DOHH2 (cell line): Measurements from ENCODE around the gene GATC.

Source experiments
- H3F3A ChIP-seq: fragments of 200-600 bp; sonication (generic), shearing (Covaris generic); 2 replicates; pipeline ENCODE4 v1.6.0; 2016; ENCODE audit warnings: antibody characterized with exemption, mild to moderate bottlenecking; ENCODE audit not compliant: control insufficient read depth, insufficient read depth
- H3K27ac ChIP-seq: fragments of 200-600 bp; sonication (generic); 2 replicates; pipeline ENCODE4 v1.5.1; 2014; ENCODE audit warnings: low read depth, mild to moderate bottlenecking, low read length, moderate library complexity
- H3K27me3 ChIP-seq: fragments of 200-600 bp; sonication (generic); 2 replicates; pipeline ENCODE4 v1.6.1; 2014; ENCODE audit warnings: mild to moderate bottlenecking, low read length, mixed read lengths; ENCODE audit not compliant: control insufficient read depth
- H3K36me3 ChIP-seq: fragments of 200-600 bp; sonication (generic); 2 replicates; pipeline ENCODE4 v1.6.1; 2014; ENCODE audit warnings: mild to moderate bottlenecking, low read length, moderate library complexity, mixed read lengths; ENCODE audit not compliant: control insufficient read depth
- H3K4me1 ChIP-seq: fragments of 200-600 bp; sonication (generic); 2 replicates; pipeline ENCODE4 v1.6.1; 2014; ENCODE audit warnings: mild to moderate bottlenecking, low read length, mixed read lengths; ENCODE audit not compliant: control insufficient read depth
- H3K4me2 ChIP-seq: fragments of 200-600 bp; sonication (generic); 2 replicates; pipeline ENCODE4 v1.6.0; 2014; ENCODE audit warnings: mild to moderate bottlenecking, low read length, moderate library complexity
- H3K4me3 ChIP-seq: fragments of 200-600 bp; sonication (generic); 2 replicates; pipeline ENCODE4 v1.5.1; 2014; ENCODE audit warnings: mild to moderate bottlenecking, low read length, mixed read lengths
- H3K79me2 ChIP-seq: fragments of 200-600 bp; sonication (generic); 2 replicates; pipeline ENCODE4 v1.6.1; 2014; ENCODE audit warnings: mild to moderate bottlenecking, low read length, mixed read lengths; ENCODE audit not compliant: control insufficient read depth
- H3K9me2 ChIP-seq: fragments of 200-600 bp; sonication (generic); replicated peaks from 2 replicates; pipeline ENCODE4 v1.6.1; 2014; ENCODE audit warnings: mild to moderate bottlenecking, low read length, mixed read lengths; ENCODE audit not compliant: control insufficient read depth
- H3K9me3 ChIP-seq: fragments of 200-600 bp; sonication (generic); 2 replicates; pipeline ENCODE4 v1.6.1; 2014; ENCODE audit warnings: antibody characterized with exemption, low read length, mixed read lengths; ENCODE audit not compliant: control insufficient read depth, insufficient read depth
- H4K20me1 ChIP-seq: fragments of 200-600 bp; sonication (generic); 2 replicates; pipeline ENCODE4 v1.6.0; 2014; ENCODE audit warnings: low read depth, mild to moderate bottlenecking, antibody characterized with exemption, low read length, moderate library complexity; ENCODE audit not compliant: control insufficient read depth, insufficient read depth
- CTCF ChIP-seq: fragments of 200-600 bp; sonication (generic); IDR thresholded peaks from one replicate; pipeline ENCODE4 v1.5.1; 2014; ENCODE audit warnings: antibody characterized with exemption, mild to moderate bottlenecking, low read depth, low read length; ENCODE audit not compliant: poor library complexity, severe bottlenecking
- EZH2phosphoT487 ChIP-seq: fragments of 200-600 bp; sonication (generic); IDR thresholded peaks from 2 replicates; pipeline ENCODE4 v1.6.1; 2017; ENCODE audit warnings: borderline replicate concordance, mild to moderate bottlenecking, antibody characterized with exemption, low read length, moderate library complexity, mixed read lengths

The GATC gene

GRCh38 chr12:120462099-120462640 is 15.9 kb downstream of the GATC start:
- Histone ChIP-seq H3K4me1 (peaks cover 12% of the 10 kb centered on the region), H3K79me2 (peaks cover 57% of the 10 kb centered on the region), H3K9me2 (no peaks in the 10 kb centered on the region), H3K9me3 (no peaks in the 10 kb centered on the region), H3K4me3 (no peak overlapping the region), H3K4me2 (no peak overlapping the region), H3K36me3 (peaks cover 96% of the 10 kb centered on the region), H3K27me3 (no peaks in the 10 kb centered on the region), H3K27ac (no peak overlapping the region), H4K20me1 (peaks cover 26% of the 10 kb centered on the region), H3F3A (peaks cover 43% of the 10 kb centered on the region)
- TF ChIP-seq EZH2phosphoT487 (no peak), CTCF (no peak)

GRCh38 chr12:120463712-120464111 is 17.5 kb downstream of the GATC start:
- no peaks in the 10 kb centered on the region for H3K27me3 ChIP-seq
- TF ChIP-seq CTCF = no peak
- TF ChIP-seq EZH2phosphoT487 = no peak
- peaks cover 23% of the 10 kb centered on the region for H3K4me1 ChIP-seq
- H4K20me1 ChIP-seq = peaks cover 41% of the 10 kb centered on the region
- H3F3A ChIP-seq = peaks cover 39% of the 10 kb centered on the region
- H3K4me2 ChIP-seq = no peak overlapping the region
- H3K4me3 ChIP-seq = no peak overlapping the region
- H3K9me2 ChIP-seq = no peaks in the 10 kb centered on the region
- no peaks in the 10 kb centered on the region for H3K9me3 ChIP-seq
- H3K79me2 ChIP-seq = peaks cover 73% of the 10 kb centered on the region
- peaks cover 96% of the 10 kb centered on the region for H3K36me3 ChIP-seq
- no peak overlapping the region for H3K27ac ChIP-seq

- Histone ChIP-seq H3K9me3 (no peaks in the 10 kb centered on the region), H3K79me2 (peaks cover 89% of the 10 kb centered on the region), H3K36me3 (peaks cover 84% of the 10 kb centered on the region), H3K9me2 (no peaks in the 10 kb centered on the region), H3F3A (peaks cover 26% of the 10 kb centered on the region), H3K27me3 (no peaks in the 10 kb centered on the region), H3K4me2 (no peak overlapping the region), H3K27ac (no peak overlapping the region), H3K4me3 (no peak overlapping the region), H3K4me1 (peaks cover 29% of the 10 kb centered on the region), H4K20me1 (peaks cover 43% of the 10 kb centered on the region)
- TF ChIP-seq EZH2phosphoT487 (no peak), CTCF (no peak)
Observed at GRCh38 chr12:120465756-120466155, 19.5 kb downstream of the GATC start.
